BLaER1 (cell line): Measurements from ENCODE around the gene SIRPG.
"Not testable (repeated sequence)": the region's sequence is repeated elsewhere in the genome, so short reads cannot be mapped to it uniquely, and the experiment has no call there.

Experiments used
- H3K27ac ChIP-seq: shearing (Covaris generic); formaldehyde crosslinking; 2 replicates; pipeline ENCODE4 v1.8.1; 2022
- H3K27me3 ChIP-seq: shearing (Covaris generic); formaldehyde crosslinking; 2 replicates; pipeline ENCODE4 v1.8.1; 2022
- H3K36me3 ChIP-seq: shearing (Covaris generic); formaldehyde crosslinking; 2 replicates; pipeline ENCODE4 v1.8.1; 2022
- H3K4me1 ChIP-seq: shearing (Covaris generic); formaldehyde crosslinking; 2 replicates; pipeline ENCODE4 v1.8.1; 2022
- H3K4me2 ChIP-seq: shearing (Covaris generic); formaldehyde crosslinking; 2 replicates; pipeline ENCODE4 v1.8.1; 2022
- H3K4me3 ChIP-seq: shearing (Covaris generic); formaldehyde crosslinking; 2 replicates; pipeline ENCODE4 v1.8.1; 2022
- H3K9ac ChIP-seq: shearing (Covaris generic); formaldehyde crosslinking; 2 replicates; pipeline ENCODE4 v1.8.1; 2022
- H3K9me3 ChIP-seq: shearing (Covaris generic); formaldehyde crosslinking; 2 replicates; pipeline ENCODE4 v1.8.1; 2022
- H4K20me1 ChIP-seq: shearing (Covaris generic); formaldehyde crosslinking; 2 replicates; pipeline ENCODE4 v1.8.1; 2022
- Cebpa-rat ChIP-seq: shearing (Covaris generic); IDR thresholded peaks from 2 replicates; pipeline ENCODE4 v1.8.1; 2022

Gene SIRPG

GRCh38 chr20:1660246-1660645, 2.7 kb upstream of the SIRPG start:
- no peaks in the 10 kb centered on the region for H4K20me1 ChIP-seq
- peaks cover 10% of the 10 kb centered on the region for H3K4me1 ChIP-seq
- no peak overlapping the region for H3K27ac ChIP-seq
- H3K9me3 ChIP-seq = no peaks in the 10 kb centered on the region
- H3K4me2 ChIP-seq = no peak overlapping the region
- H3K9ac ChIP-seq = no peak overlapping the region
- no peak for TF ChIP-seq Cebpa-rat
- no peaks in the 10 kb centered on the region for H3K27me3 ChIP-seq
- H3K36me3 ChIP-seq = no peaks in the 10 kb centered on the region
- H3K4me3 ChIP-seq = no peak overlapping the region

- H3K4me2 ChIP-seq = no peak overlapping the region
- H3K9ac ChIP-seq = no peak overlapping the region
- no peak overlapping the region for H3K4me3 ChIP-seq
- H3K4me1 ChIP-seq = peaks cover under 1% of the 10 kb centered on the region; the same call in 1 of the 2 replicates
- no peaks in the 10 kb centered on the region for H4K20me1 ChIP-seq
- no peak for TF ChIP-seq Cebpa-rat
- no peaks in the 10 kb centered on the region for H3K36me3 ChIP-seq
- H3K9me3 ChIP-seq = peaks cover 4% of the 10 kb centered on the region; the same call in 1 of the 2 replicates
- no peak overlapping the region for H3K27ac ChIP-seq
- H3K27me3 ChIP-seq = no peaks in the 10 kb centered on the region
Observed at GRCh38 chr20:1656844-1657243, 735 bp downstream of the SIRPG start.

- no peaks in the 10 kb centered on the region for H3K27me3 ChIP-seq
- H3K9me3 ChIP-seq = peaks cover 4% of the 10 kb centered on the region; the same call in 1 of the 2 replicates
- no peaks in the 10 kb centered on the region for H3K36me3 ChIP-seq
- H3K4me1 ChIP-seq = peaks cover 13% of the 10 kb centered on the region
- no peak for TF ChIP-seq Cebpa-rat
- no peaks in the 10 kb centered on the region for H4K20me1 ChIP-seq
- no peak overlapping the region for H3K4me3 ChIP-seq
- no peak overlapping the region for H3K4me2 ChIP-seq
- H3K27ac ChIP-seq = no peak overlapping the region
- H3K9ac ChIP-seq = no peak overlapping the region
Observed at GRCh38 chr20:1654996-1655395, 2.6 kb downstream of the SIRPG start.

- H3K9me3 ChIP-seq = peaks cover 4% of the 10 kb centered on the region; the same call in 1 of the 2 replicates
- no peaks in the 10 kb centered on the region for H4K20me1 ChIP-seq
- no peak overlapping the region for H3K9ac ChIP-seq
- no peak for TF ChIP-seq Cebpa-rat
- 0 out of 2 replicates have a peak overlapping the region, but pooled peaks have one; percentile 6 for H3K4me2 ChIP-seq
- no peak overlapping the region for H3K4me3 ChIP-seq
- no peaks in the 10 kb centered on the region for H3K27me3 ChIP-seq
- no peak overlapping the region for H3K27ac ChIP-seq
- H3K4me1 ChIP-seq = peaks cover 29% of the 10 kb centered on the region
- H3K36me3 ChIP-seq = no peaks in the 10 kb centered on the region
Observed at GRCh38 chr20:1652960-1653359, 4.6 kb downstream of the SIRPG start.

GRCh38 chr20:1652104-1652503, 5.5 kb downstream of the SIRPG start:
- H3K36me3 ChIP-seq = no peaks in the 10 kb centered on the region
- no peak overlapping the region for H3K4me2 ChIP-seq
- H3K9ac ChIP-seq = no peak overlapping the region
- no peak for TF ChIP-seq Cebpa-rat
- H3K4me1 ChIP-seq = peaks cover 30% of the 10 kb centered on the region
- H3K4me3 ChIP-seq = no peak overlapping the region
- H3K27ac ChIP-seq = no peak overlapping the region
- H3K9me3 ChIP-seq = peaks cover 4% of the 10 kb centered on the region; the same call in 1 of the 2 replicates
- no peaks in the 10 kb centered on the region for H4K20me1 ChIP-seq
- H3K27me3 ChIP-seq = no peaks in the 10 kb centered on the region

- H3K36me3 ChIP-seq = no peaks in the 10 kb centered on the region
- H3K27ac ChIP-seq = no peak overlapping the region
- no peak overlapping the region for H3K4me3 ChIP-seq
- no peaks in the 10 kb centered on the region for H4K20me1 ChIP-seq
- H3K27me3 ChIP-seq = no peaks in the 10 kb centered on the region
- no peak overlapping the region for H3K9ac ChIP-seq
- peaks cover 4% of the 10 kb centered on the region; the same call in 1 of the 2 replicates for H3K9me3 ChIP-seq
- H3K4me2 ChIP-seq = peak overlapping the region; percentile 22
- peaks cover 30% of the 10 kb centered on the region for H3K4me1 ChIP-seq
- no peak for TF ChIP-seq Cebpa-rat
Observed at GRCh38 chr20:1651268-1652058, 6.1 kb downstream of the SIRPG start.

GRCh38 chr20:1648101-1648500, 9.5 kb downstream of the SIRPG start:
- H3K27ac ChIP-seq = no peak overlapping the region
- H3K4me1 ChIP-seq = peaks cover 55% of the 10 kb centered on the region
- no peaks in the 10 kb centered on the region for H3K9me3 ChIP-seq
- no peak for TF ChIP-seq Cebpa-rat
- no peaks in the 10 kb centered on the region for H4K20me1 ChIP-seq
- H3K9ac ChIP-seq = no peak overlapping the region
- 0 out of 2 replicates have a peak overlapping the region, but pooled peaks have one; percentile 63 for H3K4me2 ChIP-seq
- H3K36me3 ChIP-seq = no peaks in the 10 kb centered on the region
- H3K27me3 ChIP-seq = no peaks in the 10 kb centered on the region
- H3K4me3 ChIP-seq = no peak overlapping the region

GRCh38 chr20:1646975-1647431, 10.6 kb downstream of the SIRPG start:
- no peak overlapping the region for H3K4me3 ChIP-seq
- no peaks in the 10 kb centered on the region for H3K36me3 ChIP-seq
- no peaks in the 10 kb centered on the region for H3K9me3 ChIP-seq
- no peak for TF ChIP-seq Cebpa-rat
- H3K4me2 ChIP-seq = no peak overlapping the region
- H3K4me1 ChIP-seq = peaks cover 55% of the 10 kb centered on the region
- H3K9ac ChIP-seq = no peak overlapping the region
- no peaks in the 10 kb centered on the region for H3K27me3 ChIP-seq
- H4K20me1 ChIP-seq = no peaks in the 10 kb centered on the region
- H3K27ac ChIP-seq = no peak overlapping the region

GRCh38 chr20:1644101-1644962, 13.2 kb downstream of the SIRPG start:
- Histone ChIP-seq H3K36me3 (no peaks in the 10 kb centered on the region), H3K27me3 (no peaks in the 10 kb centered on the region), H3K4me3 (no peak overlapping the region), H3K9me3 (peaks cover 5% of the 10 kb centered on the region; the same call in 1 of the 2 replicates), H3K27ac (peak overlapping the region; percentile 57; the same call in 1 of the 2 replicates), H4K20me1 (no peaks in the 10 kb centered on the region), H3K4me2 (peak overlapping the region; percentile 83), H3K9ac (peak overlapping the region; percentile 35; the same call in 1 of the 2 replicates), H3K4me1 (peaks cover 54% of the 10 kb centered on the region)
- TF ChIP-seq Cebpa-rat = no peak

GRCh38 chr20:1638643-1639042, 18.9 kb downstream of the SIRPG start:
- H3K4me1 ChIP-seq = peaks cover 15% of the 10 kb centered on the region
- H3K9ac ChIP-seq, H3K9me3 ChIP-seq, H3K4me3 ChIP-seq, H4K20me1 ChIP-seq, H3K4me2 ChIP-seq, H3K27ac ChIP-seq, H3K27me3 ChIP-seq, H3K36me3 ChIP-seq: not testable (repeated sequence)
